Adrenal gland (tissue), 5 donors: ENCODE data around the gene CCDC180.

Experiments used
- CTCF ChIP-seq, 6 experiments: fragments of 450-650 bp in 4 of 6; fragments of 200-600 bp in 2 of 6; sonication (generic) in 1 of 6; IDR thresholded peaks; 1 replicate in 5 of 6; 2 replicates in 1 of 6; pipeline versions ENCODE4 v1.5.1 to v1.8.0; 2016 to 2021; ENCODE audit warnings: antibody characterized with exemption in 6 of 6, mild to moderate bottlenecking in 2 of 6, moderate library complexity in 1 of 6
- POLR2A ChIP-seq, 2 donors: fragments of 450-650 bp; IDR thresholded peaks; one replicate each; pipeline ENCODE4 v1.6.1; 2017; ENCODE audit warnings: antibody characterized with exemption in 2 of 2, mild to moderate bottlenecking in 2 of 2, moderate library complexity in 1 of 2
- donor health status: DM: no; HTN: no; CAD: no.

- TF ChIP-seq CTCF (IDR thresholded peaks at IDR 0.05) (no peak), POLR2A (IDR thresholded peaks at IDR 0.05) (no peak)
Observed at GRCh38 chr9:97324954-97325353, 17.5 kb downstream of the CCDC180 start.
